ENCODE measurements around the gene TENM4. TPM values are rescaled to one million over a fixed set of nuclear protein-coding genes. Genes with fewer than 3 reads are reported as not detected.

TENM4 gene
- total and polyA plus RNA-seq, 2 of the 8 experiments (the other 6 are each of a cell fraction or from before 2014, with no cell fraction given): 3.5 to 7.2 TPM

DNA sequence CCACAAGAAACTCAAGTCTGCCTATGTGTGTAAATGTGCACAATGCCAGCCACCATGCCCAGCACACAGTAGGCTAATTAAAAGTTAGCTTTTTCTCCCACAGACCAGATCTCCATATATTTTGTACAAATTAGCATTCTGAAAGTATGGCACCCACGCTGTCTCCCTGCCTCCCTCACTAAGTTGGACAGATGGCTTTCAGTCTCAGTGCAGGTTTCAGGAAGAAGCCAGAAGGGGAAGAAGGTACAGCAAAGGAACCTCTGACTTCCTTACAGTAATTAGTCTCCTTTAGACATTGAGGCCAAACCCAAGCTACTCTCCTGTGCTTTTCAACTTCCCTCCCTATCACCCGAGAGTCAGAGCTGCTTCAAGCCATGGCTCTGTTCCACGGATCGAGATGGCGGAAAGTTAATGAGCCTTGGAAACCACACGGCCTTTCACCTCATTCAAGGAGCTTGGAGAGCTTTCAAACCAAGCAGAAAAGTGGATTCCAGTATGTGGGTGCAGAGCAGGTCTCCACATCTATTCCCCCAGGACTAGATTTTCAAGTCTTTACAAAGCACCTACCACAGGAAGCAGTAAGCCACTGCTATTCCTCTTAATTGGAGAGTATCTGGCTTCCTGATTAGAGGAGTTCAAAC lies 645.1 kb downstream of the TENM4 start:
- Histone ChIP-seq H3K23me2 (ENCODE audit: low read depth, low read length) (no peaks in the 10 kb centered on the region), H2BK120ac (replicated peaks; ENCODE audit: low read depth, low read length) (no peak overlapping the region), H3K79me1 (ENCODE audit: low read depth, low read length) (no peaks in the 10 kb centered on the region), H4K91ac (replicated peaks; ENCODE audit: insufficient read length, low read length) (no peak overlapping the region), H3K4me3 (ENCODE audit: extremely low read depth in 1 of 4, insufficient read depth in 2 of 4, low read depth in 3 of 4, low read length in 4 of 4) (no peak overlapping the region), H4K5ac (ENCODE audit: insufficient read length, low read depth, low read length) (no peak overlapping the region), H4K20me1 (replicated peaks in 1 of 2; ENCODE audit: control insufficient read depth in 1 of 2, insufficient read depth in 2 of 2, low read length in 2 of 2) (no peaks in the 10 kb centered on the region), H2AFZ (ENCODE audit: low read length) (no peak overlapping the region), H3K23ac (ENCODE audit: insufficient read length) (no peak overlapping the region), H3K4ac (replicated peaks; ENCODE audit: insufficient read length, low read depth, low read length) (no peak overlapping the region), H3K79me2 (ENCODE audit: control insufficient read depth in 1 of 2, insufficient read depth in 2 of 2, low read length in 2 of 2) (no peaks in the 10 kb centered on the region), H3K9me3 (ENCODE audit: insufficient read depth in 2 of 2, low read depth in 1 of 2, low read length in 1 of 2) (no peaks in the 10 kb centered on the region), H3K18ac (ENCODE audit: extremely low read depth, low read length) (no peak overlapping the region), H2AK5ac (ENCODE audit: low read depth, low read length) (no peak overlapping the region), H2BK5ac (ENCODE audit: low read depth, low read length) (no peak overlapping the region), H2BK12ac (ENCODE audit: low read depth, low read length) (no peak overlapping the region), H3K56ac (replicated peaks; ENCODE audit: insufficient read length, low read depth, low read length) (no peak overlapping the region), H2BK20ac (ENCODE audit: low read length) (no peak overlapping the region), H3K27me3 (replicated peaks in 1 of 4; ENCODE audit: control insufficient read depth in 3 of 4, extremely low read depth in 1 of 4, insufficient read depth in 3 of 4, low read length in 3 of 4) (no peaks in the 10 kb centered on the region), H3K36me3 (ENCODE audit: control insufficient read depth in 2 of 4, insufficient read depth in 4 of 4, low read length in 3 of 4) (no peaks in the 10 kb centered on the region), H3K4me1 (replicated peaks in 1 of 4; ENCODE audit: control insufficient read depth in 3 of 4, insufficient read depth in 4 of 4, low read length in 3 of 4) (peaks cover 0 to 7% (median 4%) of the 10 kb centered on the region in 4 experiments; a peak in 4 of 7 replicates), H2BK15ac (ENCODE audit: low read length) (no peak overlapping the region), H3K14ac (ENCODE audit: insufficient read length) (no peak overlapping the region), H3K9ac (replicated peaks in 1 of 4; ENCODE audit: extremely low read depth in 1 of 4, low read depth in 3 of 4, low read length in 3 of 4) (no peak overlapping the region), H3K27ac (ENCODE audit: low read depth, low read length) (no peak overlapping the region), H3K4me2 (ENCODE audit: insufficient read depth in 1 of 2, low read depth in 2 of 2, low read length in 2 of 2) (no peak overlapping the region), H4K8ac (ENCODE audit: extremely low read depth, insufficient read depth, low read length) (no peak overlapping the region)
- DNase-seq (ENCODE audit: low read depth in 1 of 2, low spot score in 2 of 2) (no peak), FAIRE-seq (no peak)
- 81% methylated on average over 6 of the region's 6 CpGs; no CpG with 5 or more reads in 1 of the 2 experiments for WGBS, 2 experiments (ENCODE audit: extremely low coverage in 1 of 2, insufficient coverage in 1 of 2, insufficient read length in 1 of 2, insufficient replicate concordance in 2 of 2, low coverage in 1 of 2, low lambda C conversion rate in 2 of 2, missing lambda C conversion rate in 1 of 2)
- POLR2A ChIA-PET (ENCODE audit: partially characterized antibody): no interaction called here
- CTCF ChIA-PET (ENCODE audit: partially characterized antibody): interaction anchor here (0.6 to 10.3 kb wide), 10 partner anchors 9 to 496 kb away, joined by 3 to 187 read pairs (median 5); no protein-coding TSS in a partner anchor
- TF ChIP-seq, protein P1, sequence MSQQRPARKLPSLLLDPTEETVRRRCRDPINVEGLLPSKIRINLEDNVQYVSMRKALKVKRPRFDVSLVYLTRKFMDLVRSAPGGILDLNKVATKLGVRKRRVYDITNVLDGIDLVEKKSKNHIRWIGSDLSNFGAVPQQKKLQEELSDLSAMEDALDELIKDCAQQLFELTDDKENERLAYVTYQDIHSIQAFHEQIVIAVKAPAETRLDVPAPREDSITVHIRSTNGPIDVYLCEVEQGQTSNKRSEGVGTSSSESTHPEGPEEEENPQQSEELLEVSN (IDR thresholded peaks at IDR 0.05): no peak
- no peak for TF ChIP-seq USF2 (IDR thresholded peaks at IDR 0.05; ENCODE audit: low read length)
- no peak for TF ChIP-seq MAFK (IDR thresholded peaks at IDR 0.05; ENCODE audit: low read depth, low read length)
- no peak for TF ChIP-seq HDAC2 (IDR thresholded peaks at IDR 0.05; ENCODE audit: borderline replicate concordance in 1 of 2, low read depth in 2 of 2, low read length in 2 of 2)
- TF ChIP-seq SP4 (IDR thresholded peaks at IDR 0.05; ENCODE audit: low read length): no peak
- TF ChIP-seq RAD21 (IDR thresholded peaks at IDR 0.05 in 1 of 2, conservative IDR thresholded peaks at IDR 0.05 in 1 of 2; ENCODE audit: low read depth in 2 of 2, low read length in 2 of 2): no peak
- no peak for TF ChIP-seq GTF2F1 (IDR thresholded peaks at IDR 0.05; ENCODE audit: borderline replicate concordance, low read depth, low read length)
- TF ChIP-seq EGR1 (IDR thresholded peaks at IDR 0.05; ENCODE audit: borderline replicate concordance, low read depth, low read length): no peak
- no peak for TF ChIP-seq SIRT6 (IDR thresholded peaks at IDR 0.05; ENCODE audit: low read length)
- no peak for TF ChIP-seq NRF1 (IDR thresholded peaks at IDR 0.05; ENCODE audit: low read depth, low read length)
- TF ChIP-seq RXRA (IDR thresholded peaks at IDR 0.05; ENCODE audit: insufficient read depth, low read depth, low read length): no peak
